ENCODE results near the gene PCSK5.

- TF ChIP-seq CTCF (IDR thresholded peaks at IDR 0.05) (no peak), POLR2A (IDR thresholded peaks at IDR 0.05) (no peak)
Observed at GRCh38 chr9:75909776-75910175, 19.3 kb downstream of the PCSK5 start.

Measured in right lobe of liver (tissue), 4 donors.